Cerebellar cortex (tissue), 1 donor: ENCODE data around the gene TEX29.

Source experiments
- DNase-seq: peaks from one replicate; pipeline ENCODE4 v3.0.0-alpha.2; 2015; ENCODE audit warnings: low spot score

TEX29 gene

DNA sequence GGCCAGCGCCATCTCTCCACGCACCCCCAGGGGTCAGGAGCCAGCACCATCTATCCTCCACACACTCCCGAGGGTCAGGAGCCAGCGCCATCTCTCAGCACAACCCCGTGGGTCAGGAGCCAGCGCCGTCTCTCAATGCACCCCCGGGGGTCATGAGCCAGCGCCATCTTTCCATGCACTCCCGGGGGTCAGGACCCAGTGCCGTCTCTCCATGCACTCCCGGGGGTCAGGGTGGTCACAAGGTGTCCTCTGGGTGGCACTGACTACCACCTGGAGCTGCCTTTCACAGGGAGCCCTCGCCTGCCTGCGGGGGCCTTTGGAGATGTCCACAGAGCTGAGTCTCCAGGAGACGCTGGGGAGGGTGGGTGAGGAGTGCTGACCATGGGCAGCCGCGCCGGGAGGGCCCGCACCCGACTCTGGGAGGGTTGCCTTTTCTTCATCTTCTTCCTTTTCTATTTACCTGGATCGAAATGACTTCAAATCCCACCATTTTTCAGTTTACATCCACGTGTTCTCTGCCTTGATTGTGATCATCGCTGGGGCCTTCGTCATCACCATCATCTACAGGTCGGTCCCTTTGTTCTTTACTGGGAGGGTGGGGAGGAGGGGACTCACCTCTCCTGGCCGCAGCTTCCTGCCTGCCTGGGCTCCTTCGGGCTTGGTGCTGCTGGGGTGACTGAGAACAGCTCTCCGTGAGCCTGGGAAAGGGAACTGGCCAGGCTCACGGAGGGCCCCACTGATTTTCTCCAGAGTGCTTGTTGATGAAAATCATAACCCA is 19.1 kb downstream of the TEX29 start:
- DNase-seq = no peak

- no peak for DNase-seq
Observed at GRCh38 chr13:111341886-111342285, 21.4 kb downstream of the TEX29 start.

DNA sequence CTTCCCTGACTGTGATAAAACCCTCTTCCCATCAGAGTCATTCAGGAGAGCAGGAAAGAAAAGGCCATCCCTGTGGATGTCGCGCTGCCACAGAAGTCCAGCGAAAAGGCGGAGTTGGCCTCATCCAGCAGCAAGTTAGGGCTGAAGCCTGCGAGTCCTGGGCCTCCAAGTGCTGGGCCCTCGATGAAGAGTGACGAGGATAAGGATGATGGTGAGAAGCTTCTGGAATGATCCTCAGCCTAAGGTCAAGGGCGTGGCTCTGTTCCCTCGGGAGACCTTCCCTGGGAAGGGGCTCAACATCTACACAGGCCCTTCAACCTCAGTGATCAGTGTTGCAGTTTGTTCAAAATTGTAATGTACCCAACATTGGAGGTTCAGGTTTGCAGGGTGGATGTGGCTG is 22.3 kb downstream of the TEX29 start:
- DNase-seq = no peak

GRCh38 chr13:111343186-111343805 is 22.9 kb downstream of the TEX29 start:
- no peak for DNase-seq

DNA sequence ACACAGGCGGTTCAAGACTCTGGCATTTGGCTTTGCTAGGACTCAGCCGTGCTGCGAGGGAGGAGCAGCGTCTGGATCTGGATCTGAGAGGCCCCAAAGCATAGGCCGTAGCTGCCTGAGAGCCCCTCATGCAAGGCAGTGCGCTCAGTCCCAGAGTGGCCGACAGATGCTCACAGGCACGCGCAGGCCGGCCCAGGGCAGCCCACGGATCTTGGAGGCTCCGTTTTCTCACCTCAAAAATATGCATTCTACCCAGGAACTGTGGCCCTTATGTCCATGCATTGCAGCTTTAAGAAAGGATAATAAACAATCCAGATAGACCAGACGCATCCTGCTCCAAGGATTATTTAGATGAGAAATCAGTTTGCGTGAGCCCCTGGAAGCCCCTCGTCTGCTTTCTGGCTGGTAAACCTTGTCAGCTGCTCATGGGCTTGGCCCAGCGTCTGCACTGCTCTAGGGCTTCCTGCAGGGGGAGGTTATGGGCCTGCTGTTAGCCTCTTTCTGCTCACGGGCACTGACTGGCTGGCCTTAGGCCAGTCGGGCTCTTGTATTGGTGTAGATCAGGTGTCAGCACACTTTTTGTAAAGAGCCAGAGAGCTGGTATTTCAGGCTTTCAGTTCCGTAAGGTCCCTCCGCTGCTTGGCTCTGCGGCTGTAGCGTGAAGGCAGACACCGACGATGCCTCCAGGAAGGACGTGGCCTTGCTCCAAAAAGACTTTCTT is 24.2 kb downstream of the TEX29 start:
- DNase-seq = peak; percentile 87

GRCh38 chr13:111345682-111346081 is 25.2 kb downstream of the TEX29 start:
- peak; percentile 7 for DNase-seq

DNA sequence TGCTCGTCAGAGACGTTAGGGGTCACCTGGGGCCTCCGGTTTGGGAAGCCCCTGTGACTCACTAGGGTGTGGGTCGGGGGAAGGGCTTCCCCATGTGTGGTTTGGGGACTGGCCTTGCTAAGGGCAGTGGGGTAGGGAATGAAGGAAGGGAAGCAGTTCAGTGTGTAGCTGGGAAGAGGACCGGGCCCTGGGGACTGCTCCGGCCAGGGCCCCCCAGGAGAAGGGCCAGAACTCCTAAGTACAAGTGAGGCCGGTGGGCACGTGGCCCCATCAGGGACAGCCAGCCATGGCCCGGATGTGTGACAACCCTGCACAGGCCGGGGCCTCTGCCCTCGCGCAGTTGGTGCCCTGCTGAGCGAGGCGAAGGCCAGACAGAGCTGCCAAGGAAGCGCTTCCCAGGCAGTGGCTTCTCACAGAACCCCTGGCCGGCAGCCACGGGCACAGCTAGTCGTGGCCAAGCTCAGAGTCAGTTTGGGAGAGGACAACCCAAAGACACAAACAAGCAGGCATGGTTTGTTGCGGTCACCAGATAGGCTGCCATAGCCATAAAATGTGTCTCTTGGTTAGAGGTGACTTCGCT is 25.7 kb downstream of the TEX29 start:
- peak; percentile 77 for DNase-seq

GRCh38 chr13:111347438-111347837 is 27.0 kb downstream of the TEX29 start:
- no peak for DNase-seq

GRCh38 chr13:111353508-111353907 is 33.1 kb downstream of the TEX29 start:
- DNase-seq = no peak

DNA sequence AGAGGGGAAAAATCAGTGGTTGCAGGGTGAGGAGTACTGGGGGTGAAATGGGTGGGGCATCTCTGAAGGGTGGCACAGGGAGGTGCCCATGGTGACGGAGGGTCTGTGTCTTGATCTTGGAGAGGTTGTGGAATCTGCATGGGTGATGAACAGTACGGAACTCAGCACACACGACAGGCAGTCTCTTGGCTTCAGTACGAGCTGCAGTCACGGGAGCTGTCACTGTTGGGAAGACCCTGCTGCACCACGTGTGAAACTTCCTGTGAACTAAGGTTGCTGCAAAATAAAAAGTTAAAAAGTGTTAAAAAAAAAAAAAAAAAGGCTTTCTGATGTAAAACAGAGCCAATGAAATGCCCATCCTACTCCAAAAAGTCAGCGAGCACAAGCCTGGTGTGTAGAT is 34.3 kb downstream of the TEX29 start:
- no peak for DNase-seq

- no peak for DNase-seq
Observed at GRCh38 chr13:111356795-111357194, 36.4 kb downstream of the TEX29 start.

DNA sequence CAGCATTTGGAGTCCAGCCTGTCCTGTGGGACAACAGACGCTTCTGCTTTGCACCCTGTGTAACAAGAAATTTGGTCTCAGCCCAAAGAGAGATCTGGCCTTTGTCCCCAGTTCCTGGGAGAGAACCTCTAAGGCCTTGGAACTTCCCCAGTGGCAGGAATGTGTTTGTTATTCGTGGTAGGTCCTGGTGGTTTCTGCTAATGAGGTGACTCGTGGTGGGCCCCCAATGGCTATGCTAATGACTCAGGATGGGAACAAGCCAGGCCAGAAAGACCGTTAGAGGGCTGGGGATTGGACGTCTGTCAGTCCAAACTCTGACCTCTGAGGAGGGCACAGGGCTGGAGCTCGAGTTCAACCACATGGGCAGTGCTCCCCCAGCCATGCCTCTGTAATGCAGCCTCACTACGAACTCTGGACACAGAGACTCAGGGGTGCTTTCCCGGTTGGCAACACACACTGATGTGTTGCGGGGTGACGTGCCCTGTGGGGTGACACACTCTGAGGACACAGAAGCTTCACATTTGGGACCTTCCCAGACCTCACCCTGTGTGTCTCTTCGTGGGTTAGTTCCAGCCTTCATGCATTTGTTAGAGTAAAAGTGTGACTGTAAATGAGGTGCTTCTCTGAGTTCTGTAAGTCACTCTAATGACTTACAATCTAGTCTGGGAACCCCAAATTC is 38.9 kb downstream of the TEX29 start:
- DNase-seq = no peak

DNA sequence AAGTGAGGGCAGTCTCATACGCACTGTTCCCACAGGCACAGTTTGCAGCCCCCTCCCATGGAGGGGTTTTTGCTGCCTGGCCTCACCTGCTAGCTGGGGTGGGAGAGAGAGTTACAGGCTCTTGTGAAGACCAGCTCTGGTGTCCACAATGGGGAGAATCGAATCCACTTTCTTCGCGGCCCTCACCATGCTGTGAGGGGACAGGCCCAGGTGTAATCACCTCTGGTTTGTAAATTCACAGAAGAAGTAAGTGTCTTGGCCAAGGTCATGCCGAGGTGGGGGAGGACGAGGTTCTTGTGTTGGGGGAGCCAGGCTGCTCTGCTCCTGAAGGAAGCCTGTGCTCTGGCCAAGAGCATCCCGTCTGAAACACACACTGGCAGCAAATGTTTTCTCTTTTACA is 39.5 kb downstream of the TEX29 start:
- no peak for DNase-seq

DNA sequence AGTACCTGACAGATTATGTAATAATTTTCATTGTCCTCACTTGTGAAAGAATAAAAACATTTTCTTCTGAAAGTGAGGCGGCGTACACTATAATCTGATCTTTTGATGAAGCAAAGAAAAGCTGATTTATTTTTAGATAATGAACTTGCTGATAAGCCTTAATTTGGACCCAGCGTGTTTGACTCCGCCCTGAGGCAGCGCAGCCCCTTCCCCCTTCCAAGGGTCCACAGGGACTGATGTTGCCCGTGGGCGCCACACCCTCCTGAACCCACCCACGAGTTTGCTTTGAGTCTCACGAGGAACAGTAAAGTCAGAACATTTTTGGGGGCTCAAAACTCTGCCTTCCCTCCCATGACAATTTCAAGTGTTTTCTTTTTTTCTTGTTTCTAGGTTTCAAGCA is 40.0 kb downstream of the TEX29 start:
- DNase-seq = no peak

DNA sequence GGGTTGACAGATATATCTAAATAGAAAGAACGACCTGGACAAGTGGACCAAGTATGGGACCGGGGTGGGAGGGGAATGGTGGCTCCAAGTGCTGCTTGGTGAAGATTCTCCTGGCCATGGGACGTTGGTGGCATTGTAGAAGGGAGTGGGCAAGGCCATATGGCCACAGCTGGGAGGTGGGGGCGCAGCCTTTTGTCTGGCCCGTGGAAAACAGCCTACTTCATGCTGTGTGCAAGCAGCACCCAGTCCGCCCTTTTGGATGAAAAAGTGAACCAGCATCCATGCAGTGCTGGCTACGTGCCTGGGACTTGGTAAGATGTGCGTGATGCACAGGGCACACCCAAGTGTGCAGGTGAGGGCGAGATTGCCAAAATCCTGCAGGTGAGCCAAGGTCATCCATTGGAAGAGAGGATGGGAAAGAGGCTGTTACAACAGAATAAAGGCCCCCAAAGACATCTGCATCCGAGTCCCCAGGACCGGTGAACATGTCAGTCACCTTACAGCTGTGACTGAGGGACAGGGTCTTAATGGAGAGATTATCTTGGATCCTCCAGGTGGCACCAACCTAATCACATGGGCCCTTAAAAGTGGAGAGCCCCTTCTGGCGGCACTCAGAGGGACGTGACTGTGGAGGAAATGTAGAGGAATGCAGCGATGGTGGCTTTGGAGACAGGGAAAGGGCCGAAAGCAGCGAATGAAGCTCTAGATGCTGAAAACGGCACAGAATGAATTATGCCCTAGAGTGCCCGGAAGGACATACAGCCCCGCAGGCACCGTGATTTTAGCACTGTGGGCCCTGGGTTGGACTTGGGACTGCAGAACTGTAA is 40.8 kb downstream of the TEX29 start:
- DNase-seq = no peak

GRCh38 chr13:111361873-111362648 is 41.6 kb downstream of the TEX29 start:
- DNase-seq = no peak

DNA sequence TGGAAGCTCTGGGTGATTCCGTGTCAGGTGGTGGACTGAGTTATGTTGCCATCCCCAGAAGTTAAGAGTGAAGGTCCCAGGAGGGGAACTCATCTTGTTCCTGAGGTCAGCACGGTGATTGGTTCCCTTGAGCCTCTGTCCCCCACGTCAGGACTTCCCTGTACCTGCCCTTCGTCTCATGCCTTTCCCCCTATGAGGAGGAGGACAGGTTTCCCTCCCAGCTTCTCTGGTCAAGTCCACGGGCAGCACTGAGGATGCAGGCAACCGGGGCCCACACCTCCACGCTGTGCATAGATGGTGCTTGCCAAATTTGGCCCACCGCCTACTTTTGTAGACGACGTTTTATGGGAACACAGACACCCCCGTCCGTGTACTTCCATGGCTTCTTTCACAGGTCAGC is 42.7 kb downstream of the TEX29 start:
- DNase-seq = no peak

DNA sequence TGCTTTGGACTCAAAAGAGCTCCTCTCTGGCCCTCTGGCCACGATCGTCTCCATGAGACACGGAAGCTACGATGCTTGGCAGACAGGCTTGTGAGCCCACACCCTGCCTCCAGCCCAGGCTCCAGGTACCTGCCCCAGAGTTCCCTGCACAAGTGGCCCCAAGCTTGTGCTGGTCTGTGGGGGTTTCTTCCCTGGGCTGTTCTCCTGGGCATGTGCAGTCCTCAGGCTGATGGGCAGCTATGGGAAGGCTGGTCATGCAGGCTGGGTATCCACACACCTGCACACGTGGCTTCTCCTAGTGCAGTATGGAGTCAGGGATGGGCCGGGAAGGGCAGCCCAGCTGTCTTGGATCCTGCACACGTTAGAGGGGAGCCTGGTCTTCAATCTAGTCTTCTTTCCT is 43.1 kb downstream of the TEX29 start:
- DNase-seq = no peak

GRCh38 chr13:111365149-111366005 is 44.9 kb downstream of the TEX29 start:
- no peak for DNase-seq

DNA sequence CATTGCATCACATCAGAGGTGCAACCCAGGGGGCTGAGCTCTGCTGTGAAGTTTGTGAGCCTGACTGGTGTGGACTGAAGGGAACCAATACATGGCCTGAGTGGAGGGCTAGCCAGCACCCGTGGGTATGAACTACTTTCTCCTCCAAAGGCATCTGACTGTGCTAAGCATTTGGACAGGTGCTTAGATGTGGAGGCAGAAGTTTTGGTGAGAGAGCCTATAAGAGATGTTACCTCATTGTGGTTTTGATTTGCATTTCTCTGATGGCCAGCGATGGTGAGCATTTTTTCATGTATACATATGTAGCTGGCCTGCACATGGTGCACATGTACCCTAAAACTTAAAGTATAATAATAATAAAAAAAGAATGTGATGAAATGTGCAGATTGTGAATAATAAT is 46.9 kb downstream of the TEX29 start:
- no peak for DNase-seq
